HFF-Myc (cell line): ENCODE data around the gene NCLN.

Experiments
- DNase-seq: peaks from one replicate; pipeline ENCODE4 v3.0.0-alpha.2; 2011; ENCODE audit warnings: low read depth; ENCODE audit errors: extremely low read depth
- H3K4me3 ChIP-seq: replicated peaks from 2 replicates; pipeline ENCODE4 v1.5.1; 2011; ENCODE audit warnings: low read depth, mild to moderate bottlenecking, control low read depth, low read length
- CTCF ChIP-seq: IDR thresholded peaks from 2 replicates; pipeline ENCODE4 v1.5.1; 2012; ENCODE audit warnings: mild to moderate bottlenecking, low read depth, low read length, control low read depth; ENCODE audit errors: missing control alignments

NCLN gene

DNA sequence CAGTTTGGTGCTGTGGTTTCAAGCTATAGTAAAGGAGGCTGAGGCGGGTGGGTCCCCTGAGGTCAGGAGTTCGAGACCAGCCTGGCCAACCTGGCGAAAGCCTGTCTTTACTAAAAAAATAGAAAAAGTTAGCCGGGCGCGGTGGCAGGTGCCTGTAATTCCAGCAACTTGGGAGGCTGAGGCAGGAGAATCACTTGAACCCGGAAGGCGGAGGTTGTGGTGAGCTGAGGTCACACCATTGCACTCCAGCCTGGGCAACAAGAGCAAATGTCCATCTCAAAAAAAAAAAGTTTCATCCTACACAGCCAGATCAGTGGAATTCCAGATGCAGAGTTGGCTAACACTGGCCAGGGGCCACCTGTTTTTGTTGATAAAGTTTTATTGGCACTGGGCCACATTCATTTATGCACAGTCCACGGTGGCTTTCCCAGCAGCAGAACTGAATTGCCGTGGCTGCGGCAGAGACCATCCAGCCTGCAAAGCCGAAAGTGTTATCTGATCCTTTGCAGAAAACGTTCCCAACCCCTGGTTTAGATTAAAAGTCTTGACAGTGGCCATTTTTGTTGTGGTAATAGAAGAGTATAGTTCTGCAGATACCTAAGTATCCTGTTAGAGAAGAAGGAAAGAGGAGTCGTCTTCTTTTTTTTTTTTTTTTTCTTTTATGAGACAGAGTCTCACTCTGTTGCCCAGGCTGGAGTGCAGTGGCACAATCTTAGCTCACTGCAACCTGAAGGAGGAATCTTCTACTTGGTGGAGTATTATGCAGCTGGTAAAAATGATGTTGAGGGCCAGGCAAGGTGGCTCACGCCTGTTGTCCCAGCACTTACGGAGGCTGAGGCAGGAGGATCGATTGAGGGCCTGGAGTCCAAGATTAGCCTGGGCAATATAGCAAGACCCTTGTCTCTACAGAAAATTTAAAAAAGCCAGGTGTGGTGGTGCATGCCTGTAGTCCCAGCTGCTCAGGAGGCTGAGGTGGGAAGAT is 8.7 kb downstream of the NCLN start:
- no peak for DNase-seq
- H3K4me3 ChIP-seq = no peak overlapping the region
- no peak for TF ChIP-seq CTCF

DNA sequence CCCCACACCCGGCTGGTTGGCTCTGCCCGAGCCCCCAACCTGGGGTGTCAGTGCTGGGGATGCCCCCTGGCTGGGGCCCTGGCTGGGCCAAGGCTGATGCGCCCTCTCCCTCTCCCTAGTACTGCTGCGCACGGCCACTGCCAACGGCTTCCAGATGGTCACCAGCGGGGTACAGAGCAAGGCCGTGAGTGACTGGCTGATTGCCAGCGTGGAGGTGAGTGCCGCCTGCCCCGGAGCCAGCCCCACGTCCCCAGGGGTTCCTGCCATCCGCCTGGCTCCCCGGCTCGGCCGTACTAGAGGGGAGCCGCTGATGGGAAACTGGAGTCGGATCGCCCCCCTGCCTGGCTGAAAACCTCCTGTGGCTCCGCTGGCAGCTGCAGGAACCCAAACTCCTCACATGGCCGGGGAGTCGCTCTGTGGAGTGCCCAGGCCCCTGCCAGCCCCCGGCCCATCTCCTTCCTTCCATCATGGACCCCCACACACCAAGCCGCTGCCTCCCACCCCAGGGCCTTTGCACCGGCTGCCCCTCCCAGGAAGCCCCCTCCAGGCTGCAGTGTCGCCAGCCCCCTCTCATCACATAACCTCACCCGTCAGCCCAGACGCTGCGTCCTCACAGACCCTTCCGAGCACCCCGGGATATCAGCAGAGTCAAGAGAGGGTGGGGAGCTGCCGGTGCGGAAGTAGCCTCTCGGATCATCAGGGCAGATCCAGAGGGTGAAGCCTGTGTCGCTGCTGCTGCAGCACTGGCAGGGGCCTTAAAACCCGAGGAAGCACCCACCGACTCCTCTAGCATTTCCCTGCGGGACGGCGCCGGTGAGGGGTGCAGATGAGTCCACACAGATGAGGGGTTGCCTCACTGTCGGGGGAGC is 10.6 kb downstream of the NCLN start:
- DNase-seq = no peak
- no peak overlapping the region for H3K4me3 ChIP-seq
- no peak for TF ChIP-seq CTCF

- no peak for DNase-seq
- H3K4me3 ChIP-seq = no peak overlapping the region
- no peak for TF ChIP-seq CTCF
Measured at GRCh38 chr19:3196933-3197205, 11.1 kb downstream of the NCLN start.

DNA sequence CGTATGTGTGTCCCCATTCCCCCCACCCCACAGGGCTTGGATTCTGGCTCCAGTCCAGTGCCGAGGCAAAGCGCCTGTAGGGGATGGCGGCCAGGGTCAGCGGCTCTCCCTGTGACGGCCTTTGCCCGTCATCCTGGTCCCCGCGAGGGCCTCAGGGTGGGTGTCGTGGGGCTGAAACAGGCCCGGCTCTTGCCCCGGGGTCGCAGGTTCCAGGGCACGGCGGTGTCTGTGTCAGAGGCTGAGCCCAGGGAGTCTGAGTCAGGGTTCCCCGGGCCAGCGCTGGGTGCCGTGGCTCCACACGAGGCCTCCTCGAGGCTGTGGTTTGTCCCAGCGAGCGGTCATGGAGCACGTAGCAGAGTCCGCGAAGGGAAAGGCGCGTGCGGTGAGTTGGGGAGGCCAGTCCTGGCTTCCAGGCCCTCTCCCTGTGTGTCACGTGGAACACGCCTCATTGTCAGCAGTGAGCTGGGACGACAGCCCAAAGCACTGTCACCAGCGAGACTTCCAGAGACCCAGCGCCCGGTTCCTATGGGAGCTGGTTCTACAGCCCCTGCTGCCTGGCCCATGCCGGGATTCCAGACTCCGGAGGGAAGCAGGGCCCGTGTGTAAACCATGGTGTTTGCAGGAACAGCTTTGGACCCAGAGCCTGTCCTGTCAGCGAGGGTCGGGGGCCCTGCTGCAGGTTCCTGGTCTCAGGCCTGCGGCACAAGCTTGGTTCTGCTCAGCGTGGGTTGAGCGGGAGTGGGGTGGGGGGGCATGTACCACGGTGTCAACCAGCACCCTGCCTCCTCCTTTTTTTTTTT is 13.4 kb downstream of the NCLN start:
- no peak overlapping the region for H3K4me3 ChIP-seq
- no peak for TF ChIP-seq CTCF
- no peak for DNase-seq

- no peak for DNase-seq
- no peak for TF ChIP-seq CTCF
- no peak overlapping the region for H3K4me3 ChIP-seq
Measured at GRCh38 chr19:3201072-3201700, 15.5 kb downstream of the NCLN start.

DNA sequence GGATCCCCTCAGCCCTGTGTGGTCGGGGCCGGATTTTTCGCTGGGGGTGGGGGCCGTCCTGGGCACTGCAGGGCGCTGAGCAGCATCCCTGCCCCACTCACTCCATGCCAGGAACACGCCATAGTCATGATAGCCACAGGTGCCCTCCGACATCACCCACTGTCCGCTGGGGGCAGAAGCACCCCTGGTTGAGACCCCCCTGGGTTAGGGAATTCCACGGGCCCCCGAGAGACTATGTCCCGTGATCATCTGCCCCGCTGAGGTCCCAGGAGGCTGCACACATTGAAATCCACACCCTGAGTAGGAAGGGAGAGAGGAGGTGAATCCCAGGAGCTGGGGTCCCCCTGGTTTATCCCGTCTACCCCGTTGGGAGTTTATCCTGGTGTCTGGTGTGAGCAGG is 16.2 kb downstream of the NCLN start:
- no peak for TF ChIP-seq CTCF
- H3K4me3 ChIP-seq = no peak overlapping the region
- DNase-seq = no peak
